Activated B cell treated with CpG ODN at 0.5 μM for 24 hours (primary cell): ENCODE data around the gene FFAR4. TPM values are rescaled to one million over a fixed set of nuclear protein-coding genes. Genes with fewer than 3 reads are reported as not detected.
"Not testable (repeated sequence)": the region's sequence is repeated elsewhere in the genome, so short reads cannot be mapped to it uniquely, and the experiment has no call there.

Experiments
- ATAC-seq: fragments of 200-7000 bp; cut with Tn5 transposase; one replicate; pipeline ENCODE4 v1.10.0; 2021; ENCODE audit warnings: low read depth, mild to moderate bottlenecking, moderate library complexity
- CTCF ChIA-PET: fragments of 350-600 bp; sonication (Branson Sonifier 250); formaldehyde crosslinking; loops from one replicate; lab custom pipeline; 2021; ENCODE audit warnings: antibody characterized with exemption; lab: Charles Lee
- POLR2A ChIA-PET: fragments of 350-600 bp; sonication (Branson Sonifier 250); formaldehyde crosslinking; loops from one replicate; lab custom pipeline; 2021; ENCODE audit warnings: antibody characterized with exemption; lab: Charles Lee
- DNase-seq: peaks from one replicate; pipeline ENCODE4 v3.0.0; 2022
- H3K27ac Mint-ChIP-seq: one replicate; pipeline ENCODE4 v1.8.0; 2020; ENCODE audit warnings: mixed read lengths
- H3K27me3 Mint-ChIP-seq: one replicate; pipeline ENCODE4 v1.8.0; 2021; ENCODE audit warnings: mixed read lengths
- H3K36me3 Mint-ChIP-seq: one replicate; pipeline ENCODE4 v1.8.0; 2021; ENCODE audit warnings: low read depth, mixed read lengths
- H3K4me1 Mint-ChIP-seq: one replicate; pipeline ENCODE4 v1.8.0; 2021; ENCODE audit warnings: mixed read lengths
- H3K4me3 Mint-ChIP-seq: one replicate; pipeline ENCODE4 v1.8.0; 2020; ENCODE audit warnings: mild to moderate bottlenecking, mixed read lengths
- H3K9me3 Mint-ChIP-seq: one replicate; pipeline ENCODE4 v1.8.0; 2020; ENCODE audit warnings: mixed read lengths
- intact Hi-C: fragments of 100-400 bp; cut with micrococcal nuclease; formaldehyde crosslinking; loops from one replicate; pipeline ENCODE4 v1.15.1; 2024
- total RNA-seq: library from RNA; stranded (reverse); gene quantifications from 2 replicates; pipeline ENCODE4 v1.2.3, GENCODE V29; 2022
- TF ChIP-seq, protein P1 (sequence below): fragments of 200-600 bp; IDR thresholded peaks from one replicate; pipeline ENCODE4 v1.8.0; 2022; ENCODE audit warnings: antibody characterized with exemption, mild to moderate bottlenecking

FFAR4 gene
- total RNA-seq, 1 donor from 2014 or later = not detected

DNA sequence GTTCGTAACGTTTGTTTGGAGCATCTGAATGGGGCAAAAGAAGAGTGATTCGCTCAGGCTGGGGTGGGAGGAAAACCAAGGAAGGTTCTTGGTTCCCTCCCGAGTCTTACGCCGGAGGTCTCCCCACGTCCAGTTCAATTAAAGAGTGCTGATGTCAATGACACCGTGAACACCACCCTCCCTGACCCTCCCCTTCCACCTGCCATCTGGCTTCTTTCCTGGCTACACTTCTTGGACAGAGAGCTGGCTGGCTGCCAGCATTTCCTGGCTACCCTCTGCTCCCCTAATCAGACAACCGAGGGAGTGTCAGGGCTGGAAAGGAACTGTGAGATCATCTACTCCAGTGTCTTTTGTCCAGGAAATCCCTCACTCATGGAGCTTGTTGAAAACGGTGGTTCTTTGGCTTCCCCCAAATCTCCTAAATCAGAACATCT, 24.1 kb upstream of the FFAR4 start:
- H3K4me1 Mint-ChIP-seq = no peaks in the 10 kb centered on the region
- DNase-seq = no peak
- H3K36me3 Mint-ChIP-seq = no peaks in the 10 kb centered on the region
- intact Hi-C loops = no loop called here
- POLR2A ChIA-PET = no interaction called here
- H3K27ac Mint-ChIP-seq = no peak overlapping the region
- H3K27me3 Mint-ChIP-seq = peaks cover 5% of the 10 kb centered on the region
- CTCF ChIA-PET = interaction anchor here (0.9 kb wide), 1 partner anchor 274 kb away, joined by 4 read pairs; no protein-coding TSS in a partner anchor
- ATAC-seq = no peak
- TF ChIP-seq, protein P1, sequence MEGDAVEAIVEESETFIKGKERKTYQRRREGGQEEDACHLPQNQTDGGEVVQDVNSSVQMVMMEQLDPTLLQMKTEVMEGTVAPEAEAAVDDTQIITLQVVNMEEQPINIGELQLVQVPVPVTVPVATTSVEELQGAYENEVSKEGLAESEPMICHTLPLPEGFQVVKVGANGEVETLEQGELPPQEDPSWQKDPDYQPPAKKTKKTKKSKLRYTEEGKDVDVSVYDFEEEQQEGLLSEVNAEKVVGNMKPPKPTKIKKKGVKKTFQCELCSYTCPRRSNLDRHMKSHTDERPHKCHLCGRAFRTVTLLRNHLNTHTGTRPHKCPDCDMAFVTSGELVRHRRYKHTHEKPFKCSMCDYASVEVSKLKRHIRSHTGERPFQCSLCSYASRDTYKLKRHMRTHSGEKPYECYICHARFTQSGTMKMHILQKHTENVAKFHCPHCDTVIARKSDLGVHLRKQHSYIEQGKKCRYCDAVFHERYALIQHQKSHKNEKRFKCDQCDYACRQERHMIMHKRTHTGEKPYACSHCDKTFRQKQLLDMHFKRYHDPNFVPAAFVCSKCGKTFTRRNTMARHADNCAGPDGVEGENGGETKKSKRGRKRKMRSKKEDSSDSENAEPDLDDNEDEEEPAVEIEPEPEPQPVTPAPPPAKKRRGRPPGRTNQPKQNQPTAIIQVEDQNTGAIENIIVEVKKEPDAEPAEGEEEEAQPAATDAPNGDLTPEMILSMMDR = no peak
- H3K4me3 Mint-ChIP-seq = no peak overlapping the region
- H3K9me3 Mint-ChIP-seq = no peaks in the 10 kb centered on the region

GRCh38 chr10:93546995-93547394, 19.5 kb upstream of the FFAR4 start:
- intact Hi-C loops, POLR2A ChIA-PET, H3K4me1 Mint-ChIP-seq, H3K4me3 Mint-ChIP-seq, CTCF ChIA-PET, ATAC-seq, H3K27ac Mint-ChIP-seq, H3K27me3 Mint-ChIP-seq, H3K9me3 Mint-ChIP-seq, DNase-seq, H3K36me3 Mint-ChIP-seq: not testable (repeated sequence)

GRCh38 chr10:93547522-93547921, 18.9 kb upstream of the FFAR4 start:
- ATAC-seq (no peak), DNase-seq (no peak)
- H3K27ac Mint-ChIP-seq = peak overlapping the region; percentile 11
- no peaks in the 10 kb centered on the region for H3K4me1 Mint-ChIP-seq
- TF ChIP-seq, protein P1 = no peak
- POLR2A ChIA-PET = no interaction called here
- CTCF ChIA-PET = no interaction called here
- H3K36me3 Mint-ChIP-seq = no peaks in the 10 kb centered on the region
- H3K4me3 Mint-ChIP-seq = no peak overlapping the region
- intact Hi-C loops = no loop called here
- no peaks in the 10 kb centered on the region for H3K9me3 Mint-ChIP-seq
- H3K27me3 Mint-ChIP-seq = peaks cover 3% of the 10 kb centered on the region

- POLR2A ChIA-PET = no interaction called here
- Mint-ChIP-seq H3K36me3 (no peaks in the 10 kb centered on the region), H3K4me3 (no peak overlapping the region), H3K27me3 (peaks cover 3% of the 10 kb centered on the region), H3K9me3 (no peaks in the 10 kb centered on the region), H3K4me1 (no peaks in the 10 kb centered on the region), H3K27ac (no peak overlapping the region)
- no peak for ATAC-seq
- TF ChIP-seq, protein P1 = no peak
- DNase-seq = no peak
- CTCF ChIA-PET = no interaction called here
- intact Hi-C loops = no loop called here
Measured at GRCh38 chr10:93548376-93549071, 17.9 kb upstream of the FFAR4 start.

- TF ChIP-seq, protein P1 = no peak
- intact Hi-C loops = no loop called here
- H3K27me3 Mint-ChIP-seq = peaks cover 5% of the 10 kb centered on the region
- CTCF ChIA-PET = no interaction called here
- no peaks in the 10 kb centered on the region for H3K36me3 Mint-ChIP-seq
- no peak overlapping the region for H3K4me3 Mint-ChIP-seq
- no peak for ATAC-seq
- POLR2A ChIA-PET = no interaction called here
- H3K9me3 Mint-ChIP-seq = no peaks in the 10 kb centered on the region
- DNase-seq = no peak
- no peak overlapping the region for H3K27ac Mint-ChIP-seq
- no peaks in the 10 kb centered on the region for H3K4me1 Mint-ChIP-seq
Measured at GRCh38 chr10:93550606-93551005, 15.9 kb upstream of the FFAR4 start.
